AG04449 (cell line): ENCODE data around the gene YTHDF1.

Source experiments
- CTCF ChIA-PET: fragments of 350-600 bp; formaldehyde crosslinking; extraction: SDS; loops from one replicate; lab custom pipeline; 2021; ENCODE audit warnings: antibody characterized with exemption; lab: Yijun Ruan, JAX
- POLR2A ChIA-PET: fragments of 400-600, 350-600 bp; formaldehyde crosslinking; extraction: SDS; loops from one replicate; lab custom pipeline; 2020; ENCODE audit warnings: antibody characterized with exemption, inconsistent platforms; lab: Yijun Ruan, JAX
- DNase-seq: peaks from one replicate; pipeline ENCODE4 v3.0.0-alpha.2; 2010; ENCODE audit warnings: low read depth, low spot score
- H3K4me3 ChIP-seq: 2 replicates; pipeline ENCODE4 v1.5.1; 2011; ENCODE audit warnings: low read depth, mild to moderate bottlenecking, control low read depth, low read length
- TF ChIP-seq, protein P1 (sequence below): IDR thresholded peaks from one replicate; pipeline ENCODE4 v1.5.1; 2011; ENCODE audit warnings: mild to moderate bottlenecking, moderate library complexity, low read length, control low read depth, inconsistent platforms; ENCODE audit not compliant: insufficient read depth; ENCODE audit errors: missing control alignments

The YTHDF1 gene

DNA sequence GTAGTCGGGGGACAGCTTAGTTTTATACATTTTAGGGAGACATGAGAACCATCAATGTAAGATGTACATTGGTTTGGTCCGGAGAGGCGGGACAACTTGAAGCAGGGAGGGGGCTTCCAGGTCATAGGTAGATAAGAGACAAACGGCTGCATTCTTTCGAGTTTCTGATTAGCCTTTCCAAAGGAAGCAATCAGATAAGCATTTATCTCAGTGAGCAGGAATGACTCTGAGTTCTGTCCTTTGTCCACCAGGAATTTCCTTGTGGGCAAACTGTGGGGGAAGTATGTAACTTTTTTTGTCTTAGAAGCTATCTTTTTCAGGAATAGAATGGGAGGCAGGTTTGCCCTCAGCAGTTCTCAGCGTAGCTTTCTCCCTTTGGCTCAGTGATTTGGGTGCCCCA is 1.4 kb downstream of the YTHDF1 start:
- POLR2A ChIA-PET, result interaction anchor here (0.7 to 0.8 kb wide), 2 partner anchors 10 to 22 kb away, joined by 3 to 4 read pairs; no protein-coding TSS in a partner anchor
- no peak for DNase-seq
- CTCF ChIA-PET, result interaction anchor here (0.6 to 5.4 kb wide), 18 partner anchors 9 to 167 kb away, joined by 3 to 73 read pairs (median 4); no protein-coding TSS in a partner anchor
- TF ChIP-seq, protein P1, sequence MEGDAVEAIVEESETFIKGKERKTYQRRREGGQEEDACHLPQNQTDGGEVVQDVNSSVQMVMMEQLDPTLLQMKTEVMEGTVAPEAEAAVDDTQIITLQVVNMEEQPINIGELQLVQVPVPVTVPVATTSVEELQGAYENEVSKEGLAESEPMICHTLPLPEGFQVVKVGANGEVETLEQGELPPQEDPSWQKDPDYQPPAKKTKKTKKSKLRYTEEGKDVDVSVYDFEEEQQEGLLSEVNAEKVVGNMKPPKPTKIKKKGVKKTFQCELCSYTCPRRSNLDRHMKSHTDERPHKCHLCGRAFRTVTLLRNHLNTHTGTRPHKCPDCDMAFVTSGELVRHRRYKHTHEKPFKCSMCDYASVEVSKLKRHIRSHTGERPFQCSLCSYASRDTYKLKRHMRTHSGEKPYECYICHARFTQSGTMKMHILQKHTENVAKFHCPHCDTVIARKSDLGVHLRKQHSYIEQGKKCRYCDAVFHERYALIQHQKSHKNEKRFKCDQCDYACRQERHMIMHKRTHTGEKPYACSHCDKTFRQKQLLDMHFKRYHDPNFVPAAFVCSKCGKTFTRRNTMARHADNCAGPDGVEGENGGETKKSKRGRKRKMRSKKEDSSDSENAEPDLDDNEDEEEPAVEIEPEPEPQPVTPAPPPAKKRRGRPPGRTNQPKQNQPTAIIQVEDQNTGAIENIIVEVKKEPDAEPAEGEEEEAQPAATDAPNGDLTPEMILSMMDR, result no peak
- no peak overlapping the region; the same call in 1 of the 2 replicates for H3K4me3 ChIP-seq

DNA sequence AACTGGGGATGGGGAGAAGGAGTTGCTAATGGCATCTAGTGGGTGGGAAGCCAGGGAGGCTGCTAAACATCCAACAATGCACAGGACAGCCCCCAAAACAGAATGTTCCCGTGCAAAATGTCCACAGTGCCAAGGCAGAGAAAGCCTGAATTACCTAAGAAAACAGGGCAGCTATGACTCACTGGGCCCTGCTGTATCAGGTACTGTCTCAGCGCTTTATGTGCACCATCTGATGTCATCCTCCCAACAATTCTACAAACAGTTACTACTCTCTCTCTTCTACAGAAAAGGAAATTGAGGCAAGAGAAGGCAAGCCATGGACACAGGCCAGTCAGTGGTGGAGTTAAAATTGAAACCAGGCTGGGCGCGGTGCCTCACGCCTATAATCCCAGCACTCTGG is 3.1 kb downstream of the YTHDF1 start:
- DNase-seq, result no peak
- TF ChIP-seq, protein P1, result no peak
- ChIA-PET CTCF (interaction anchor here (0.8 to 5.4 kb wide), 4 partner anchors 12 to 156 kb away, joined by 3 to 73 read pairs (median 4); no protein-coding TSS in a partner anchor), POLR2A (no interaction called here)
- no peak overlapping the region for H3K4me3 ChIP-seq

DNA sequence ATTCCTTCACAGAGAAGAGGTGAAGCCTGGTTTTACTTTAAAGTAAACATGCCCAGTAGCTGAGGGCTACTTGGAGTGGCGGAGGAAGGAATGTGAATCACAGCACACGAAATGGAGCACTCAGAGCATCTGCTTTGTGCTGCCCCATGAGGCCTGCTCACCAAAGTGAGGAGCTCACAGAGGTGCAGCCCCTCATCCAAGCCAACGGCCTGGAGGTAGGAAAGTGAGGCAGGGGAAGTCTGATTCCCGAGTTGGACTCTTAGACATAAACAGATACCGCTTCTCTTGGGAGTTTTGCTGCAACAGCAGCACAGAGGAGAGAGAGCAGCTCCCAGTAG is 3.6 kb downstream of the YTHDF1 start:
- TF ChIP-seq, protein P1, result no peak
- H3K4me3 ChIP-seq, result no peak overlapping the region
- DNase-seq, result no peak
- CTCF ChIA-PET, result interaction anchor here (0.8 to 5.4 kb wide), 4 partner anchors 12 to 156 kb away, joined by 3 to 73 read pairs (median 4); no protein-coding TSS in a partner anchor
- POLR2A ChIA-PET, result no interaction called here

DNA sequence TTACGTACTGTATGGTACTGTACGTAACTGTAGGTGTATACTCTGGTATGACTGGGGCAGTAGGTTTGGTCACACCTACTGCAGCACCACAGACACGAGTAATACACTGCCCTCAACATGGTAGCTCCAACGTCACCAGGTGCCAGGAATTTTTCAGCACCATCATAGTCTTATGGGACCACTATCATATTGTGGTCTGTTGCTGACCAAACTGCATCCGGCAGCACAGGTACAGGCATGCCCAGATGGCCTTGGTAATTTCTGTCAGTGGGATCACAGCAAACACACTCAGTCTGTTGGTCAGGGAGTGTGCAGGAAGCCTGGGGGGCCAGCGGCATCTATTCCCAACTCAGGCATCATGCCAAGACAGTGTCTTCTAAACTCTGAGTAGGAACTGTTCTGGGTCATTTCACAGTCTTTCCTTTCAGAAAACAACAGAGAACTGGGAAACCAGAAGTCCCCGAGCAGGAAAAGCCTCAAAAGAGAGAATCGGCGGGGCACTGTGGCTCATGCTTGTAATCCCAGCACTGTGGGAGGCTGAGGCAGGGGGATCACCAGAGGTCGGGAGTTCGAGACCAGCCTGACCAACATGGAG is 5.8 kb downstream of the YTHDF1 start:
- DNase-seq, result no peak
- ChIA-PET POLR2A (no interaction called here), CTCF (interaction anchor here (1.1 to 2.5 kb wide), 3 partner anchors 13 to 82 kb away, joined by 3 to 22 read pairs (median 3); no protein-coding TSS in a partner anchor)
- no peak overlapping the region for H3K4me3 ChIP-seq
- TF ChIP-seq, protein P1, result no peak

DNA sequence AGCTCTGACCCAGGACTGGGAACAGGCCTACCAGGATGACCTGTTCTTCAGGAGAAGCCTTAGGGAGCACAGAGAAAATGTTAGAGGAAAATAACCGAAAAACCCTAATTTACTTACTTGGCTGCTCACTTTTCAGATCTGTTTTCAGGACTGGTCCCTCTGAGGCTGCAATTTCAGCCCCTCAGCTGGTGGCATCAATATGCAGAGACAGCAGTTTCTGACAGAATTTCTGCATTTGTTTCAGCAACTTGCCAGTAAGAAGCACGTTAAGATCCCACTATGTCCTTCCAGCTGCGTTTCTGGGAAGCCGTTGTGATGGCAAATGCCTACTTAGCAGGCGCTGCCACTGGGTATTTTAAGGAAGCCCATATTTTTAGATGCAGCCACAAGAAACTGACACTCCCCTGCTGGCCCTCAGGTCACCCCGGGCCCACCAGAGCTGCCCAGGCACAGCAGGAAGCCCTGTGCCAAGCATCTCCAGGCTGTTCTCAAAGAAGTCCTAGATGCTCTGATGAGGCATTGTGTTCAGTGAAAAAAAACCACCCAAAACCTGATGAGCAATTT is 7.5 kb downstream of the YTHDF1 start:
- TF ChIP-seq, protein P1, result no peak
- ChIA-PET CTCF (interaction anchor here (1.4 to 2.5 kb wide), 2 partner anchors 15 to 84 kb away, joined by 3 to 22 read pairs; no protein-coding TSS in a partner anchor), POLR2A (no interaction called here)
- no peak for DNase-seq
- no peak overlapping the region for H3K4me3 ChIP-seq

DNA sequence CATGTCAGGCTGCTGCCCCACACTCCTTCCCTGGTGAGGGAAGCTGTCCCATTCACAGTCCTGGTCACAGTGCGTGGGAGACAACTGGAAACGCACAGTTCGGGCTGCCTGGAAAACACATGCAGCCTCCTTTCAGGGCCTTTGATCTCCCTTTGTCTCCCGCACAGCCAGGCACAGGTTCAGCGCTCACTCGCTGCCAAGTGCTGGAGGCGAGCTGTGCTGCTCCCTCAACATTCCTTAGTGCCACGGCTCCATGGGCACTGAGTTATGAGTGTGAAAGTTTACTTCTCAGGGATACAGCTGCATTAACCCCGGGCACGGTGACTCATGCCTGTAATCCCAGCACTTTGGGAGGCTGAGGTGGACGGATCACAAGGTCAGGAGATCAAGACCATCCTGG is 9.1 kb downstream of the YTHDF1 start:
- CTCF ChIA-PET, result interaction anchor here (1.0 to 1.1 kb wide), 2 partner anchors 12 to 16 kb away, joined by 3 to 4 read pairs; no protein-coding TSS in a partner anchor

More for the DNA sequence above, 9.1 kb downstream of the YTHDF1 start:
- no peak for DNase-seq
- TF ChIP-seq, protein P1, result no peak
- POLR2A ChIA-PET, result interaction anchor here (0.6 kb wide), 1 partner anchor 10 kb away, joined by 3 read pairs; no protein-coding TSS in a partner anchor
- no peak overlapping the region for H3K4me3 ChIP-seq
